Liver (tissue), 3 donors: ENCODE measurements around the gene TSHZ3.

Experiments used
- ATF3 ChIP-seq: IDR thresholded peaks from 2 replicates; pipeline ENCODE4 v1.6.1; 2016; ENCODE audit warnings: antibody characterized with exemption
- CTCF ChIP-seq: fragments of 150-350 bp; IDR thresholded peaks from 2 replicates; pipeline ENCODE4 v1.5.1; 2017; ENCODE audit warnings: improper control_type of control experiment, low read depth, low read length; ENCODE audit not compliant: missing input control
- EGR1 ChIP-seq, 2 donors: IDR thresholded peaks; 2 replicates each; pipeline ENCODE4 v1.6.1; 2016 to 2018; ENCODE audit warnings: antibody characterized with exemption in 2 of 2, low read depth in 2 of 2
- FOXA2 ChIP-seq: IDR thresholded peaks from 2 replicates; pipeline ENCODE4 v1.6.1; 2016; ENCODE audit warnings: antibody characterized with exemption
- GABPA ChIP-seq, 2 donors: IDR thresholded peaks in 1 of 2; conservative IDR thresholded peaks in 1 of 2; 2 replicates each; pipeline ENCODE4 v1.6.1; 2016; ENCODE audit warnings: antibody characterized with exemption in 2 of 2, mild to moderate bottlenecking in 1 of 2, moderate library complexity in 1 of 2
- RAD21 ChIP-seq, 2 donors: IDR thresholded peaks; 2 replicates each; pipeline ENCODE4 v1.6.1; 2016; ENCODE audit warnings: antibody characterized with exemption in 2 of 2, mild to moderate bottlenecking in 2 of 2
- REST ChIP-seq: IDR thresholded peaks from 2 replicates; pipeline ENCODE4 v1.6.1; 2016; ENCODE audit warnings: antibody characterized with exemption, mild to moderate bottlenecking
- SP1 ChIP-seq: IDR thresholded peaks from 2 replicates; pipeline ENCODE4 v1.6.1; 2018; ENCODE audit warnings: antibody characterized with exemption, mild to moderate bottlenecking
- TAF1 ChIP-seq: conservative IDR thresholded peaks from 2 replicates; pipeline ENCODE4 v1.6.1; 2016; ENCODE audit warnings: antibody characterized with exemption, mild to moderate bottlenecking
- YY1 ChIP-seq: IDR thresholded peaks from 2 replicates; pipeline ENCODE4 v1.6.1; 2016; ENCODE audit warnings: antibody characterized with exemption, mild to moderate bottlenecking
- ZBTB33 ChIP-seq: IDR thresholded peaks from 2 replicates; pipeline ENCODE4 v1.6.1; 2016; ENCODE audit warnings: antibody characterized with exemption
- TF ChIP-seq, protein P1 (sequence below): IDR thresholded peaks from 2 replicates; pipeline ENCODE4 v1.6.1; 2016; ENCODE audit warnings: antibody characterized with exemption
- donor health status: healthy.
- donor health status: healthy.

DNA sequence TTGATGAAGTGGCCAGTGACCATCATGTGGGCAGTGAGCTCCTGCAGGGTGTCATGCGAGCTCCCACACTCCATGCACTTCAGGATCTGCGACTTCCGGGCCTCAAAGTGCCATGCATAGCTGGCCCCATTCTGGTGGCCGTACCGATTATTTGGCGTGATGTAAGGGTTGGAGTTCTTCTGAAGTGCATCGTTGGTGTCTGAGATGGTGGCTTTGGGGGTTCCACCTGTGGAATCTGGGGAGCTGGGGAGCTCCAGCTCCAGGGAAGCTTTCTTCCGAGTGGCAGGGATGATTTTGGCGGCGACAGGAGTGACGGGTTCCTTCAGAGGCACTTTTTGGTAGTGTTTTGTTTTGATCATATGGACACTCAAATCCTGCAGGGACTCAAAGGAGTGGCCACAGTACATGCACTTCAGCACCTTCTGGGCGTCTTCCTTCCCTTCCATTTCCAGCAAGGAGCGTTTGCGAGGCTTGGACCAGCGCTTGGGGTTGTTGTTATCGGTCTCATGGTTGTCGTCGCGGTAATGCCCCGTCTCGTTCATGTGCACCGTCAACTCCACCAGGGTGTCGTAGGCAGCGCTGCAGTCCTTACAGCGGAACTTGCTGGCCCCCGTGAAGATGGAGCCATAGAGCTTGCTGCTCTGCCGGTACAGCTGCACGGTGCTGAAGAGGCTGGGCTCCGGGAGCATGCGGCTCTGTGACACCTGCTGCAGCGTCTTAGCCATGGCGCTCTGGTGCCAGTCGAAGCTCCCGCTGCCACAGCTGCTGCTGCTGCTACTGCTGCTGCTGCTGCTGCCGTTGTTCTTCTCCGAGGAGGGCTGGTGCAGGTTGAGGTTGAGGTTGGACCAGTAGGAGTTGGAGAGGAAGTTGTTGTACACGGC, 70.4 kb downstream of the TSHZ3 start:
- TF ChIP-seq CTCF (no peak), YY1 (no peak), SP1 (no peak), EGR1 (IDR thresholded peaks at IDR 0.05; ENCODE audit: low read depth in 2 of 2) (no peak), GABPA (IDR thresholded peaks at IDR 0.05 in 1 of 2, conservative IDR thresholded peaks at IDR 0.05 in 1 of 2) (no peak), TAF1 (no peak), FOXA2 (no peak), REST (no peak), RAD21 (IDR thresholded peaks at IDR 0.05) (no peak), ZBTB33 (no peak), ATF3 (no peak)
- TF ChIP-seq, protein P1, sequence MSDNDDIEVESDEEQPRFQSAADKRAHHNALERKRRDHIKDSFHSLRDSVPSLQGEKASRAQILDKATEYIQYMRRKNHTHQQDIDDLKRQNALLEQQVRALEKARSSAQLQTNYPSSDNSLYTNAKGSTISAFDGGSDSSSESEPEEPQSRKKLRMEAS: no peak
